PC-9 (cell line): ENCODE data around the gene IER2. TPM values are rescaled to one million over a fixed set of nuclear protein-coding genes. Genes with fewer than 3 reads are reported as not detected.
A peak's percentile ranks its signal among the peaks of the same experiment; 100 is the strongest.

Source experiments
- BruUV-seq: library from RNA; stranded (reverse); fragments of 400-500 nt; replicated peaks from 2 replicates; lab custom pipeline; 2021; lab: Mats Ljungman, UMichigan
- CTCF ChIA-PET: fragments of 300-600 bp; sonication (Branson Sonifier 250); formaldehyde crosslinking; loops from one replicate; lab custom pipeline; 2022; ENCODE audit warnings: antibody characterized with exemption; lab: Charles Lee
- POLR2A ChIA-PET: fragments of 300-600 bp; sonication (Branson Sonifier 250); formaldehyde crosslinking; loops from one replicate; lab custom pipeline; 2022; ENCODE audit warnings: antibody characterized with exemption; ENCODE audit not compliant: unreplicated experiment; lab: Charles Lee
- DNase-seq, 2 experiments: peaks; one replicate each; pipeline versions ENCODE4 v3.0.0 to v3.0.0-alpha.2; 2015 to 2022; ENCODE audit warnings: mixed read lengths in 1 of 2
- H2AFZ ChIP-seq: fragments of 200-600 bp; sonication (generic); 2 replicates; pipeline ENCODE4 v1.8.1; 2017; ENCODE audit warnings: antibody characterized with exemption
- H3F3A ChIP-seq: fragments of 200-600 bp; sonication (generic); 2 replicates; pipeline ENCODE4 v1.8.1; 2017; ENCODE audit warnings: antibody characterized with exemption, mild to moderate bottlenecking, low read depth; ENCODE audit not compliant: insufficient read depth
- H3K27ac ChIP-seq: fragments of 200-600 bp; sonication (generic); 2 replicates; pipeline ENCODE4 v1.6.1; 2016; ENCODE audit warnings: mixed run types
- H3K27me3 ChIP-seq: fragments of 200-600 bp; sonication (generic); 2 replicates; pipeline ENCODE4 v1.6.1; 2016; ENCODE audit warnings: low read depth, mixed run types; ENCODE audit not compliant: insufficient read depth
- H3K36me3 ChIP-seq: fragments of 200-600 bp; sonication (generic); 2 replicates; pipeline ENCODE4 v1.6.1; 2016; ENCODE audit warnings: low read depth, mixed run types
- H3K4me1 ChIP-seq: fragments of 200-600 bp; sonication (generic); replicated peaks from 2 replicates; pipeline ENCODE4 v1.6.1; 2016; ENCODE audit warnings: mixed run types; ENCODE audit not compliant: insufficient read depth
- H3K4me2 ChIP-seq: fragments of 200-600 bp; sonication (generic); 2 replicates; pipeline ENCODE4 v1.6.1; 2017; ENCODE audit warnings: mixed run types
- H3K4me3 ChIP-seq: fragments of 200-600 bp; sonication (generic); 2 replicates; pipeline ENCODE4 v1.6.1; 2016; ENCODE audit warnings: mixed run types
- H3K79me2 ChIP-seq: fragments of 200-600 bp; sonication (generic); 2 replicates; pipeline ENCODE4 v1.6.1; 2017; ENCODE audit warnings: low read depth, mixed run types
- H3K9me2 ChIP-seq: fragments of 200-600 bp; sonication (generic); 2 replicates; pipeline ENCODE4 v1.8.1; 2017; ENCODE audit warnings: mild to moderate bottlenecking; ENCODE audit not compliant: insufficient read depth
- H3K9me3 ChIP-seq: fragments of 200-600 bp; sonication (generic); 2 replicates; pipeline ENCODE4 v1.8.1; 2016; ENCODE audit warnings: low read depth; ENCODE audit not compliant: insufficient read depth
- H4K20me1 ChIP-seq: fragments of 200-600 bp; sonication (generic); 2 replicates; pipeline ENCODE4 v1.8.1; 2017; ENCODE audit not compliant: insufficient read depth
- CTCF ChIP-seq: fragments of 200-600 bp; sonication (generic); conservative IDR thresholded peaks from 2 replicates; pipeline ENCODE4 v1.6.1; 2017; ENCODE audit warnings: mixed run types, antibody characterized with exemption, mild to moderate bottlenecking, moderate library complexity
- EZH2 ChIP-seq: fragments of 200-600 bp; sonication (generic); IDR thresholded peaks from 2 replicates; pipeline ENCODE4 v1.8.0; 2017; ENCODE audit warnings: antibody characterized with exemption, low read depth
- intact Hi-C: fragments of 100-400 bp; cut with micrococcal nuclease; formaldehyde crosslinking; loops from one replicate; pipeline ENCODE4 v1.10.0; 2022; ENCODE audit not compliant: unreplicated experiment
- total RNA-seq: library from RNA; stranded (reverse); gene quantifications from 2 replicates; pipeline ENCODE4 v1.2.3, GENCODE V29; 2021

The IER2 gene
- total RNA-seq, 1 experiment from 2014 or later: 72.7 TPM

- H4K20me1 ChIP-seq: peaks cover 100% of the 10 kb centered on the region
- H3K4me2 ChIP-seq: no peak overlapping the region
- no peaks in the 10 kb centered on the region for H3K9me2 ChIP-seq
- TF ChIP-seq EZH2 (no peak), CTCF (no peak)
- peaks cover 50% of the 10 kb centered on the region; the same call in 1 of the 2 replicates for H3F3A ChIP-seq
- intact Hi-C loops: no loop called here
- H2AFZ ChIP-seq: no peak overlapping the region
- H3K27ac ChIP-seq: no peak overlapping the region
- ChIA-PET CTCF (no interaction called here), POLR2A (no interaction called here)
- no peaks in the 10 kb centered on the region for H3K27me3 ChIP-seq
- DNase-seq: no peak
- H3K36me3 ChIP-seq: peaks cover 20% of the 10 kb centered on the region
- BruUV-seq: no TSS peak
- peaks cover 10% of the 10 kb centered on the region for H3K4me1 ChIP-seq
- H3K79me2 ChIP-seq: peaks cover 97% of the 10 kb centered on the region
- H3K4me3 ChIP-seq: no peak overlapping the region
- no peaks in the 10 kb centered on the region for H3K9me3 ChIP-seq
These were observed 21.6 kb upstream of the IER2 start for GRCh38 chr19:13128583-13128982.

GRCh38 chr19:13129384-13129783 is 20.8 kb upstream of the IER2 start:
- CTCF ChIA-PET: no interaction called here
- Histone ChIP-seq H3K27ac (no peak overlapping the region), H3K79me2 (peaks cover 97% of the 10 kb centered on the region), H3K4me2 (no peak overlapping the region), H4K20me1 (peaks cover 100% of the 10 kb centered on the region), H3K4me3 (no peak overlapping the region), H3K27me3 (no peaks in the 10 kb centered on the region), H2AFZ (no peak overlapping the region), H3K4me1 (peaks cover 10% of the 10 kb centered on the region), H3K36me3 (peaks cover 18% of the 10 kb centered on the region), H3K9me2 (no peaks in the 10 kb centered on the region), H3F3A (peaks cover 46% of the 10 kb centered on the region; the same call in 1 of the 2 replicates), H3K9me3 (no peaks in the 10 kb centered on the region)
- no TSS peak for BruUV-seq
- intact Hi-C loops: no loop called here
- TF ChIP-seq EZH2 (no peak), CTCF (no peak)
- no peak for DNase-seq
- POLR2A ChIA-PET: no interaction called here

- H3K4me1 ChIP-seq: peaks cover 10% of the 10 kb centered on the region
- ChIA-PET POLR2A (interaction anchor here (0.6 kb wide), 1 partner anchor 13 kb away, joined by 11 read pairs; no protein-coding TSS in a partner anchor), CTCF (interaction anchor here (0.6 kb wide), 1 partner anchor 77 kb away, joined by 5 read pairs; no protein-coding TSS in a partner anchor)
- no peak overlapping the region for H3K4me2 ChIP-seq
- no peaks in the 10 kb centered on the region for H3K9me3 ChIP-seq
- H3K36me3 ChIP-seq: peaks cover 13% of the 10 kb centered on the region
- intact Hi-C loops: no loop called here
- H3K27ac ChIP-seq: peak overlapping the region; percentile 40; the same call in 1 of the 2 replicates
- H3K4me3 ChIP-seq: no peak overlapping the region
- H2AFZ ChIP-seq: no peak overlapping the region
- H3K9me2 ChIP-seq: no peaks in the 10 kb centered on the region
- peaks cover 43% of the 10 kb centered on the region; the same call in 1 of the 2 replicates for H3F3A ChIP-seq
- TF ChIP-seq EZH2: no peak
- no peak for TF ChIP-seq CTCF
- H3K79me2 ChIP-seq: peaks cover 87% of the 10 kb centered on the region
- no peaks in the 10 kb centered on the region for H3K27me3 ChIP-seq
- BruUV-seq: no TSS peak
- peaks cover 95% of the 10 kb centered on the region for H4K20me1 ChIP-seq
- no peak for DNase-seq
These were observed 19.2 kb upstream of the IER2 start for GRCh38 chr19:13130886-13131490.
